AG10803 (cell line): ENCODE data around the gene STX1A.
A peak's percentile ranks its signal among the peaks of the same experiment; 100 is the strongest.

Source experiments
- DNase-seq: peaks from one replicate; pipeline ENCODE4 v3.0.0; 2010; ENCODE audit warnings: low read depth
- H3K4me3 ChIP-seq: 2 replicates; pipeline ENCODE4 v1.5.1; 2011; ENCODE audit warnings: mild to moderate bottlenecking, low read length, control low read depth
- TF ChIP-seq, protein P1 (sequence below): conservative IDR thresholded peaks from 2 replicates; pipeline ENCODE4 v1.5.1; 2011; ENCODE audit warnings: mild to moderate bottlenecking, low read length, control low read depth, inconsistent platforms

STX1A gene

DNA sequence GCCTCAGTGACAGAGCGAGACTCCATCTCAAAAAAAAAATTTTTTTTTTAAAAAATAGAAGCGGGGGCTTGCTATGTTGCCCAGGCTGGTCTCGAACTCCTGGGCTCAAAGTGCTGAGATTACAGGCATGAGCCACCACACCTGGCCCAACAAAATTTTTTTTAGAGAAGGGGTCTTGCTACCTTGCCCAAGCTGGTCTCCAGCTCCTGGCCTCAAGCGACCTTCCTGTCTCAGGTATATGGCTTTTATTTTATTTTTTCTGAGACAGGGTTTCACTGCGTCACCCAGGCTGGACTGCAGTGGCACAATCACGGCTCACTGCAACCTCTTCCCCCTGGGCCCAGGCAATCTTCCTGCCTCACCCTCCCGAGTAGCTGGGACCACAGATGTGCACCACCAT lies 20.7 kb upstream of the STX1A start:
- no peak for DNase-seq
- H3K4me3 ChIP-seq, result no peak overlapping the region
- TF ChIP-seq, protein P1, sequence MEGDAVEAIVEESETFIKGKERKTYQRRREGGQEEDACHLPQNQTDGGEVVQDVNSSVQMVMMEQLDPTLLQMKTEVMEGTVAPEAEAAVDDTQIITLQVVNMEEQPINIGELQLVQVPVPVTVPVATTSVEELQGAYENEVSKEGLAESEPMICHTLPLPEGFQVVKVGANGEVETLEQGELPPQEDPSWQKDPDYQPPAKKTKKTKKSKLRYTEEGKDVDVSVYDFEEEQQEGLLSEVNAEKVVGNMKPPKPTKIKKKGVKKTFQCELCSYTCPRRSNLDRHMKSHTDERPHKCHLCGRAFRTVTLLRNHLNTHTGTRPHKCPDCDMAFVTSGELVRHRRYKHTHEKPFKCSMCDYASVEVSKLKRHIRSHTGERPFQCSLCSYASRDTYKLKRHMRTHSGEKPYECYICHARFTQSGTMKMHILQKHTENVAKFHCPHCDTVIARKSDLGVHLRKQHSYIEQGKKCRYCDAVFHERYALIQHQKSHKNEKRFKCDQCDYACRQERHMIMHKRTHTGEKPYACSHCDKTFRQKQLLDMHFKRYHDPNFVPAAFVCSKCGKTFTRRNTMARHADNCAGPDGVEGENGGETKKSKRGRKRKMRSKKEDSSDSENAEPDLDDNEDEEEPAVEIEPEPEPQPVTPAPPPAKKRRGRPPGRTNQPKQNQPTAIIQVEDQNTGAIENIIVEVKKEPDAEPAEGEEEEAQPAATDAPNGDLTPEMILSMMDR, result no peak

DNA sequence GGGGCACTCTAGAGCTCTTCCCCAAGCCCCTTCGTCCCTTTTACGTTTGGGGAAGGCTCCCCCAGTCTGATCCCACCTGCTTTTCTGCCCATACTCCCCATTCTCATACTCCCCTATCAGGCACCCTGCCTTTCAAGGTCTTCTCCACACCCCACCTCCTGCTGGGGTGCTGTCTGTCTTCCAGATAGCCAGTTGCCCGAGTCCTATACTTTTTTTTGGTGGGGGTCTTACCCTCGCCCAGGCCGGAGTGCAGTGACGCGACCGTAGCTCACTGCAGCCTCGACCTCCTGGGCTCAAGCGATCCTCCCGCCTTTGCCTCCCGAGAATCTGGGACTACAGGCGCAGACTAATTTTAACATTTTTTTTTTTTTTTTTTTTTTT lies 19.9 kb upstream of the STX1A start:
- DNase-seq, result no peak
- H3K4me3 ChIP-seq, result peak overlapping the region; percentile 86
- TF ChIP-seq, protein P1, result no peak

DNA sequence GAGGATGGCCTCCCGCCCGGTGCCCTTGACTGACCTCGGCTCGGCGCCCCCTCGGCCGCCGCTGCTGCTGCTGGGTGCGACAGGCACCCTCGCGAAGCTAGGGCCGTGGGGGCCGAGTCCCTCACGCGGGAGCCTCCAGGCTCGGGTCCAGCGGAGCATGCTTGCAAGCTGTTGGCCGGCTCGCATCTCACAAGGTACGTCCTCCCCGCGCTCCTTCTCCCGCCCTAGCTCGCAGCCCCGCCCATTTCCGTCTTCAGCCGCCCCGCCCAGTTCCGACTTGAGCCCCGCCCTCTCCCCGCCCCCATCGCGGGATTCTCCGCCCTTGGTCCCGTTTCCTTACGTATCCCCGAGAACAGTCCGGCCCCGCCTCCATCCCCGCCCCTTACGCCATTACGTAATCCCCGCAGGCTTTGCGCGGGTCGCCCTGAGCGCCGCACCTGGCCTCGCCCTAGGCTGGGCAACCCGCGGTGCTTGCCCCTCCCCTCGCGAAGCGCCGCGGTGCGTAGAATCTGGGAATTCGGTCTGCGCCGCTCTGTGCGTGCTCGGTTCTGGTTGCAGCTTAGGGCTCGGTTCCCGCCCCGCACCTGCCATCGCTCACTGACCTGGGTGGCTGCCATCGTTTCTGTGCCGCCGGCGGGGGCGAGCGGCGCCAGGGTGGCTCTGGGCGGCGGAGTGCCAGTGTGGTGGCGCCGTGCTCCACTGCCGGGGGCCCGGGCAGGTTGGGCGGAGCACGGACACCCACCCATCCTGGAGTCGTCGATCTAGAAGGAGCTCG lies 19.3 kb upstream of the STX1A start, which contains the start of gene ABHD11:
Gene ABHD11, minus strand, starts transcription at position 191 of the 775 bp plus-strand sequence. Its CDS starts 32 bp downstream, at position 159.
- TF ChIP-seq, protein P1, result no peak
- H3K4me3 ChIP-seq, result peak within 1 kb of the TSS; percentile 86
- peak; percentile 95 for DNase-seq

DNA sequence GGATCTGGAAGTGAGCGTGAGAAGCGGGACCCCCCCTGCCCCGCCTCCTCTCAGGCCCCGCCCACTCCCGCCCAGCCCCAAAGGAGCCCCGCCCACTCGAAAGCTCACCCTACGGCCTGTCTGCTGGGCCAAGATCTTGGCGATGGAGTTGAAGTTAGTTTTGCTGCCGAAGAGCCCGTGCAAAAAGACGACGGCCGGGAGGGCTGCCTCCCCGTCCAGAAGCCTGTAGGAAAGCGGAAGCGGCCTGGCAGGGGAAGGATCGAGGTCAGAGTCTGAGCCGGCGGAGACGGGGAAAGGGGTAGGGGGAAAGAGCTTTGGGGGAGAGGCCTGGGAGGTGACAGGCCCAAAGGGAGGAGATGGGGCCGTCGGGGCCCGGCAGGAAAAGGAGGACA lies 18.7 kb upstream of the STX1A start:
- TF ChIP-seq, protein P1, result no peak
- peak overlapping the region; percentile 86 for H3K4me3 ChIP-seq
- DNase-seq, result peak; percentile 45

DNA sequence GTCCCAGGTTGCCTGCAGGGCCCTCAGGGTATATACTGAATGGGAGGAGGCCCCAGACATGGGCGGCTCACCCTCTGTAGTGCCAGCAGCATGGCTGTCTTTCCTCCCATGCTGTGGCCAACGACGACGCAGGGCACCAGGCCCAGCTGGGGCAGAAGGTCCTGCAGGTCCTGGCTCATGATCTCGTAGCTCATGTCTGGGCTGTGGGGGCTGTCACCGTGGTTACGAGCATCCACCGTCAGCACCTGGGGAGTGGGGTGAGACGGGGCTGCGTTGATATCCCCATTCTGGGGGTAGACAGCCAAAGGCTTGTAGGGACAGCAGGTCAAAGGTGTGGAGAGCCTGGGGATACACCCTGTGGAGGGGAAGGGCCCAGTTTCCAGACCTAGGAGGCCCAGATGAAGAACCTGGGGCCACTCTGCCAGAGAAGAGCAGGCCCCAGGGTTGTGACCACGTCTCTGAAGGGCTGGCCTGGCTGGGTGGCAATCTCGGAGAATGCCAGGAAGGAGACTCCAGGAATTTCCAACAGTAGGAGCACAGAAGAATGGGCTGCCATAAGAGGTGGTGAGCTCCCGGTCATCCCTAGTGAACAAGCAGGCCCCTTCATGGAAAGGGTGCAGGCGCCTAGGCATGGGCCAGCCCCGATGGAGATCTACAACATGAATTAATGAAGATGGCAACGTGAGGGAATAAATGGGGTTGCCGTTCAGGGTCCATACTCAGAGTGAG lies 18.2 kb upstream of the STX1A start:
- no peak for DNase-seq
- TF ChIP-seq, protein P1, result no peak
- H3K4me3 ChIP-seq, result peak overlapping the region; percentile 86

DNA sequence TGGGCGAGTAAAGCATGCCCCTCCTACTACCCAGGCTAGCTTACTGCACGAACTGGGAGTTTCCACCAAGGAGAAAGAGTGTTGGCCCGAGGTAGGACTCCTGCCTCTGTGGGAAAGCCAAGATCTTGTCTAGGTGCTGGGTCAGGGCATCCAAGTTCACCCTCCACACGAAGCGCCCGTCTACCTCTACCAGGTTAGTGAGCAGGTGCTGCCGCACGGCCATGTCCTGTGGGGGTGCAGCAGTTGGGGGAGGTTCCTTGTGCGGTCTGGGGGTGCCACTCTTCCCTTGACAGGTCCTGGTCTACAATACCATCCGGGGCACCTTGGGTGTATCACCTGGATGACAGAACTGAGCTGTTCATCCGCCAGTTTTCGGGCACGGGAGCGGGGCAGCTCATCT lies 17.4 kb upstream of the STX1A start:
- no peak overlapping the region for H3K4me3 ChIP-seq
- no peak for DNase-seq
- TF ChIP-seq, protein P1, result no peak

DNA sequence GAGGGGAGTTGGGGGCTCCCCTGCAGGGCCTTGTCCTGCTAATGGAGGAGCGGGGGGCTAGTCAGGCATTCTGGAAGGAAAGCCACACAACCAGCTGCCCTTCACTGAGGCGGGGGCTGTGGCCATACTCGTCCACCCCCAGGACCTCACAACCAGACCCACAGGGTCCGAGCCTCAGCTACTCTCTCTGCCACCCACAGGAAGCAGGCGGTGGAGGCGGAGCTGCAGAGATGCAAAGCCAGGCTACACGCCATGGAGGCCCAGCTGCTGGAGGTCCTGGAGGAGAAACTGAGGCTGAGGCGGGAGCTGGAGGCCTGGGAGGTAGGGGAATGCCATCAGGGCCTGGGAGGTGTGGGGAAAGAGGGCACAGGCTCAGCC lies 16.0 kb upstream of the STX1A start:
- no peak overlapping the region for H3K4me3 ChIP-seq
- DNase-seq, result no peak
- TF ChIP-seq, protein P1, result no peak
